Thyroid gland (tissue), 4 donors: Measurements from ENCODE around the gene DCP1B.

ENCODE experiments used
- POLR2A ChIP-seq, 2 donors: fragments of 450-650 bp; IDR thresholded peaks; one replicate each; pipeline ENCODE4 v1.6.1; 2017; ENCODE audit warnings: antibody characterized with exemption in 2 of 2, mild to moderate bottlenecking in 2 of 2, moderate library complexity in 1 of 2
- TF ChIP-seq, protein P1 (sequence below), 6 experiments: fragments of 200-600 bp in 3 of 6; fragments of 450-650 bp in 3 of 6; sonication (generic) in 3 of 6; IDR thresholded peaks; one replicate each; pipeline ENCODE4 v1.5.1; 2016 to 2019; ENCODE audit warnings: antibody characterized with exemption in 6 of 6, mild to moderate bottlenecking in 2 of 6, inconsistent platforms in 1 of 6, moderate library complexity in 1 of 6

DNA sequence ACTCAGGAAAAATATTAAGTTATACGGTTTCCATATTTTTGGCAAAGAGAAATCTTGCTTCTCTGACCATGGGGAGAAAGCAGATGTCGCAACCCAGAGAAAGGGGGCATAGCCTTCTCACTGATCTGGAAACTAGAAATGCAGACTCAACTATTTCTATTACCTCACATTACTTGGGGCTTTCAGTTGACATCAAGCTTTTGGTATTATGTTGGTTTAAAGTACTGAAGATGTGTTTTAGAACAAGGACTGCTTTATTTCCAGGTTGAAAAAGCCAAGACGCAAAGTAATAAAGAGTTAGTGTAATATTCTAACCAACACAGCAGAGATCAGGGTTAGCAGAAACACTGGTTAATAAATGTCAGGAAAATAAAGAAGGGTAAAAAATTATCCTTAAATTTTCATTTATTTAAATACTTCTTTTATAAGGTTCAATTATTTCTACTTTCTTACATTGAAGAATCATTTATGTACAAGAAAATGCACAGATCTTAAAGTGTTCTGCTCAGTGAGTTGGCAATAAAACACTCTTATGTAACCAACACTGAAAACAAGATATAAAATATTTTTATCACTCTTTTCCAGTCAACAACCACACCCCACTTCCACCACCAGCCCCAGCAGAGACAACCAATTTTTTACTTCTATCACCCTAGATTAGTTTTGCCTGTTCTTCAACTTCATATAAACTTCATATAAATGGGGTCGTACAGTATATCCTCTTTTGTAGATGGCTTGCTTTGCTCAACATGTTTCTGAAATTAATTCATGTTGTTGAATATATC, 26.0 kb downstream of the DCP1B start:
- TF ChIP-seq, protein P1, sequence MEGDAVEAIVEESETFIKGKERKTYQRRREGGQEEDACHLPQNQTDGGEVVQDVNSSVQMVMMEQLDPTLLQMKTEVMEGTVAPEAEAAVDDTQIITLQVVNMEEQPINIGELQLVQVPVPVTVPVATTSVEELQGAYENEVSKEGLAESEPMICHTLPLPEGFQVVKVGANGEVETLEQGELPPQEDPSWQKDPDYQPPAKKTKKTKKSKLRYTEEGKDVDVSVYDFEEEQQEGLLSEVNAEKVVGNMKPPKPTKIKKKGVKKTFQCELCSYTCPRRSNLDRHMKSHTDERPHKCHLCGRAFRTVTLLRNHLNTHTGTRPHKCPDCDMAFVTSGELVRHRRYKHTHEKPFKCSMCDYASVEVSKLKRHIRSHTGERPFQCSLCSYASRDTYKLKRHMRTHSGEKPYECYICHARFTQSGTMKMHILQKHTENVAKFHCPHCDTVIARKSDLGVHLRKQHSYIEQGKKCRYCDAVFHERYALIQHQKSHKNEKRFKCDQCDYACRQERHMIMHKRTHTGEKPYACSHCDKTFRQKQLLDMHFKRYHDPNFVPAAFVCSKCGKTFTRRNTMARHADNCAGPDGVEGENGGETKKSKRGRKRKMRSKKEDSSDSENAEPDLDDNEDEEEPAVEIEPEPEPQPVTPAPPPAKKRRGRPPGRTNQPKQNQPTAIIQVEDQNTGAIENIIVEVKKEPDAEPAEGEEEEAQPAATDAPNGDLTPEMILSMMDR (IDR thresholded peaks at IDR 0.05) = no peak
- no peak for TF ChIP-seq POLR2A (IDR thresholded peaks at IDR 0.05)
